NB4 (cell line): ENCODE results near the gene DEGS1.

Experiments
- POLR2A ChIP-seq: IDR thresholded peaks from 2 replicates; pipeline ENCODE4 v1.6.1; 2011; ENCODE audit warnings: mild to moderate bottlenecking; ENCODE audit not compliant: insufficient read length; ENCODE audit errors: extremely low read depth
- TF ChIP-seq, protein P1 (sequence below): IDR thresholded peaks from one replicate; pipeline ENCODE4 v1.5.1; 2012; ENCODE audit warnings: low read depth, low read length
- TF ChIP-seq, protein P2 (sequence below): IDR thresholded peaks from 2 replicates; pipeline ENCODE4 v1.6.1; 2011; ENCODE audit warnings: low read depth, low read length

DNA sequence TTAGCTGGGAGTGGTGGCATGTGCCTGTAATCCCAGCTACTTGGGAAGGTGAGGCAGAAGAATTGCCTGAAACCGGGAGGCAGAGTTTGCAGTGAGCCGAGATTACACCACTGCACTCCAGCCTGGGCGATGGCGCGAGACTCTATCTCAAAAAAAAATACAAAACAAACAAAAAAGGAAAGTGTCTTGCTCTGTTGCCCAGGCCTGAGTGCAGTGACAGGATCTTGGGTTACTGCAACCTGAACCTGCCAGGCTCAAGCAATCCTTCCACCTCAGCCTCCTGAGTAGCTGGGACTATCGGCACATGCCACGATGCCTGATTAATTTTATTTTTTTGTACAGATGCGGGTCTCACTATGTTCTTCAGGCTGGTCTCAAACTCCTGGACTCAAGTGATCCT, 33.3 kb downstream of the DEGS1 start:
- TF ChIP-seq POLR2A = no peak
- TF ChIP-seq, protein P1, sequence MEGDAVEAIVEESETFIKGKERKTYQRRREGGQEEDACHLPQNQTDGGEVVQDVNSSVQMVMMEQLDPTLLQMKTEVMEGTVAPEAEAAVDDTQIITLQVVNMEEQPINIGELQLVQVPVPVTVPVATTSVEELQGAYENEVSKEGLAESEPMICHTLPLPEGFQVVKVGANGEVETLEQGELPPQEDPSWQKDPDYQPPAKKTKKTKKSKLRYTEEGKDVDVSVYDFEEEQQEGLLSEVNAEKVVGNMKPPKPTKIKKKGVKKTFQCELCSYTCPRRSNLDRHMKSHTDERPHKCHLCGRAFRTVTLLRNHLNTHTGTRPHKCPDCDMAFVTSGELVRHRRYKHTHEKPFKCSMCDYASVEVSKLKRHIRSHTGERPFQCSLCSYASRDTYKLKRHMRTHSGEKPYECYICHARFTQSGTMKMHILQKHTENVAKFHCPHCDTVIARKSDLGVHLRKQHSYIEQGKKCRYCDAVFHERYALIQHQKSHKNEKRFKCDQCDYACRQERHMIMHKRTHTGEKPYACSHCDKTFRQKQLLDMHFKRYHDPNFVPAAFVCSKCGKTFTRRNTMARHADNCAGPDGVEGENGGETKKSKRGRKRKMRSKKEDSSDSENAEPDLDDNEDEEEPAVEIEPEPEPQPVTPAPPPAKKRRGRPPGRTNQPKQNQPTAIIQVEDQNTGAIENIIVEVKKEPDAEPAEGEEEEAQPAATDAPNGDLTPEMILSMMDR = no peak
- TF ChIP-seq, protein P2, sequence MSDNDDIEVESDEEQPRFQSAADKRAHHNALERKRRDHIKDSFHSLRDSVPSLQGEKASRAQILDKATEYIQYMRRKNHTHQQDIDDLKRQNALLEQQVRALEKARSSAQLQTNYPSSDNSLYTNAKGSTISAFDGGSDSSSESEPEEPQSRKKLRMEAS = no peak
